ENCODE results near the gene SERPINB4. TPM values are rescaled to one million over a fixed set of nuclear protein-coding genes. Genes with fewer than 3 reads are reported as not detected.

The SERPINB4 gene
- total RNA-seq, 4 donors from 2014 or later: 0.13 TPM; not detected in 3

- no peak overlapping the region for H3K4me3 ChIP-seq
- intact Hi-C loops (cut with DNase I; ENCODE audit: low total_unique reads) (no loop called here), in situ Hi-C loops (cut with MboI; ENCODE audit: low sequenced_read_pairs in 4 of 4) (no loop called here)
- ATAC-seq (no peak), DNase-seq (no peak)
- H3K4me1 ChIP-seq: no peaks in the 10 kb centered on the region
- H3K27ac ChIP-seq: no peak overlapping the region
- TF ChIP-seq POLR2A (IDR thresholded peaks at IDR 0.05): no peak
- TF ChIP-seq CTCF (IDR thresholded peaks at IDR 0.05 in 4 of 5, conservative IDR thresholded peaks at IDR 0.05 in 1 of 5): no peak
- H3K36me3 ChIP-seq: no peaks in the 10 kb centered on the region
- H3K27me3 ChIP-seq: no peaks in the 10 kb centered on the region
- no peaks in the 10 kb centered on the region for H3K9me3 ChIP-seq
These were observed 26.2 kb downstream of the SERPINB4 start for GRCh38 chr18:63617915-63618234.

GRCh38 chr18:63617049-63617914 lies 26.8 kb downstream of the SERPINB4 start:
- no peak for ATAC-seq
- intact Hi-C loops (cut with DNase I; ENCODE audit: low total_unique reads): no loop called here

GRCh38 chr18:63613420-63613819 lies 30.6 kb downstream of the SERPINB4 start:
- Histone ChIP-seq H3K27ac (no peak overlapping the region), H3K36me3 (no peaks in the 10 kb centered on the region), H3K9me3 (no peaks in the 10 kb centered on the region), H3K4me1 (no peaks in the 10 kb centered on the region), H3K4me3 (no peak overlapping the region), H3K27me3 (no peaks in the 10 kb centered on the region)
- intact Hi-C loops (cut with DNase I; ENCODE audit: low total_unique reads): no loop called here
- TF ChIP-seq POLR2A (IDR thresholded peaks at IDR 0.05) (no peak), CTCF (IDR thresholded peaks at IDR 0.05 in 4 of 5, conservative IDR thresholded peaks at IDR 0.05 in 1 of 5) (no peak)
- ATAC-seq (no peak), DNase-seq (no peak)
- in situ Hi-C loops (cut with MboI; ENCODE audit: low sequenced_read_pairs in 4 of 4): no loop called here

More at GRCh38 chr18:63617049-63617914, 26.8 kb downstream of the SERPINB4 start:
- Histone ChIP-seq H3K4me3 (no peak overlapping the region), H3K27ac (no peak overlapping the region), H3K4me1 (no peaks in the 10 kb centered on the region), H3K9me3 (no peaks in the 10 kb centered on the region), H3K36me3 (no peaks in the 10 kb centered on the region), H3K27me3 (no peaks in the 10 kb centered on the region)
- in situ Hi-C loops (cut with MboI; ENCODE audit: low sequenced_read_pairs in 4 of 4): no loop called here
- DNase-seq: no peak
- TF ChIP-seq POLR2A (IDR thresholded peaks at IDR 0.05): no peak

GRCh38 chr18:63606526-63606925 lies 37.5 kb downstream of the SERPINB4 start:
- in situ Hi-C loops (cut with MboI; ENCODE audit: low sequenced_read_pairs in 4 of 4): no loop called here

More at GRCh38 chr18:63606526-63606925, 37.5 kb downstream of the SERPINB4 start:
- intact Hi-C loops (cut with DNase I; ENCODE audit: low total_unique reads): no loop called here
- Histone ChIP-seq H3K27ac (no peak overlapping the region), H3K4me3 (no peak overlapping the region), H3K4me1 (no peaks in the 10 kb centered on the region), H3K9me3 (no peaks in the 10 kb centered on the region), H3K27me3 (no peaks in the 10 kb centered on the region), H3K36me3 (no peaks in the 10 kb centered on the region)
- TF ChIP-seq CTCF (IDR thresholded peaks at IDR 0.05 in 4 of 5, conservative IDR thresholded peaks at IDR 0.05 in 1 of 5) (no peak), POLR2A (IDR thresholded peaks at IDR 0.05) (no peak)
- ATAC-seq (no peak), DNase-seq (no peak)

Measured in gastrocnemius medialis (tissue), 4 donors.